ENCODE results near the gene TTC39C.
A peak's percentile ranks its signal among the peaks of the same experiment; 100 is the strongest.

TTC39C gene

DNA sequence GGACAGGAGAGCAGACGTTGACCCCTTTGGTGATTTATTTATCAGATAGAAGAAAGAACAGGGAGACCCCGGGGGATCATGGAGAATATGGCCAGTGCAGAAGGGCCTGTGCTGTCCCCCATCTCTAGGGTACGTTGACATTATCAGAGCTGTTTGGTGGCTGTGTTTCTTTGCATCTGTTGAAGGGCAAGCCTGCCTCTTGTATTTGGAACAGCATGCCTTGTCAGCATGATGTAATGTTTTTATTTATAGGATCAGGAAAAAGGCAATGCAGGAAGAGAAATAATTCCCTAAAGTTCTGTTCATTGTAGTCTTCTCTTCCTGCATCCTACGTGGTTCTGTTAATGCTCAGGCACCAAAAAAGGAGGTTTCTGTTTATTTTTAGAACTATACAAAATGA is 74.5 kb downstream of the TTC39C start:
- DNase-seq (ENCODE audit: low spot score), result no peak

- no peak for DNase-seq (ENCODE audit: low spot score)
Measured at GRCh38 chr18:24089515-24090337, 75.2 kb downstream of the TTC39C start.

- DNase-seq (ENCODE audit: low spot score), result no peak
Measured at GRCh38 chr18:24090876-24091275, 76.3 kb downstream of the TTC39C start.

GRCh38 chr18:24094561-24094960 is 80.0 kb downstream of the TTC39C start:
- DNase-seq (ENCODE audit: low spot score), result peak; percentile 9

DNA sequence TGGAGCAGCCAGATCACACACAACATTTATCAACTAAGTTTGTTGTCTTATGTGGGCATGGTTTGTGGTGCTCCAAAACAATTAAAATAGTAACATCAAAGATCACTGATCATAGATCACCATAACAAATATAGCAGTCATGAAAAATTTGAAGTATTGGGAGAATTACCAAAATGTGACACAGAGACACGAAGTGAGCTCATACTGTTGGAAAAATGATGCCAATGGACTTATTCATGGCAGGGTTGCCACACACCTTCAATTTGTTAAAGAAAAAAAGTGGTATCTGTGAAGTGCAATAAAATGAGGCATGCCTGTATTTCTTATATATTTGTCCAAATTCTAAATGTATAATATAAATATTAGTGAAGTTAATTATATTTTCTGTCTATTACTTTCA is 81.4 kb downstream of the TTC39C start:
- DNase-seq (ENCODE audit: low spot score), result no peak

DNA sequence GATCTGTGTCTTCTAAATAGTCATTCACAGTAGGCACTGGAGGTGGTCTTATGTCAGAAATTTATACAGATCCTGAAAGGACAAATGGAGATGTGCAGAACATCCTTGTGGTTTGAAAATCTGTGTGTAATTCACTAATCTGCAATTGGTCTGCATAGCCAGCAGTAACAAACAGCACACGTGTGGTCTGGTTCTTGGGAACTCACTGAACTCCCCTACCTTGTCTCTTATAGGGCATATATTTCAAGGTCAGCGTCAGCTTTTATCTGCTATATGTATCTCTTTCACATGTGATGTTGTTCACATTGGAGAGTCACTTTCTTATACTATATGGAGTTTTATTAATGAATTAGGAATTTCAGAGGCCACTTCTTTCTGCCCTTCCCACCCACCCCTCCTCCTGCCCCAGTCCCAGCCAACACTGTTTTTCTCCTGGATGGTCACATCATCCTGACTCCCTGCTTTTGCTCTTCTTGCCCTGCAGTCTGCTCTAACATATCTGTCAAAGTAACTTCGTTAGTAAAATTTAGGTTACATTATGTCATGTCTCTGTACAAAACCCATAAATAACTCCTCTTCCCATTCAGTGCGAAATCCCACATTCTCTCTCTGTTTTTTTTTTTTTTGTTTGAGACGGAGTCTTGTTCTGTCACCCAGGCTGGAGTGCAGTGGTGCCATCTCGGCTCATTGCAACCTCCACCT is 88.9 kb downstream of the TTC39C start:
- no peak for DNase-seq (ENCODE audit: low spot score)

GRCh38 chr18:24104486-24104885 is 89.9 kb downstream of the TTC39C start:
- no peak for DNase-seq (ENCODE audit: low spot score)

DNA sequence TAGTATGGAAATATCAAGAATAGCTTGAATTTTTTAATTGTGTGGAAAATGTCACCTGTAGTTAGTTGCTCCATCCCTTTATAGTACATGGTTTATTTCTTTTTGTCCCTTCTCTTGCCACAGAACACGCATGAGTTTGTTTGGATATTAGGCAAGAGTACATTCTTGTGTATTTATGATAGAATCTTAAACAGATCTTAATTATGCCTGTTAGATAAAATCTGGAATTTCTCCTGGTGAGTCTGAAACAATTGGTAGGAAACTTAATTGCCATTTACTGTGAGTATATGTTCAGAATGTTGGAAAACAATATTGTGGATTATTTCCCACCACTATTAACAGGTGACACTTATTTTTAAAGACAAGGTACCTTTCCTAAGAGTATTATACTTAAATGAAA is 94.1 kb downstream of the TTC39C start:
- no peak for DNase-seq (ENCODE audit: low spot score)

DNA sequence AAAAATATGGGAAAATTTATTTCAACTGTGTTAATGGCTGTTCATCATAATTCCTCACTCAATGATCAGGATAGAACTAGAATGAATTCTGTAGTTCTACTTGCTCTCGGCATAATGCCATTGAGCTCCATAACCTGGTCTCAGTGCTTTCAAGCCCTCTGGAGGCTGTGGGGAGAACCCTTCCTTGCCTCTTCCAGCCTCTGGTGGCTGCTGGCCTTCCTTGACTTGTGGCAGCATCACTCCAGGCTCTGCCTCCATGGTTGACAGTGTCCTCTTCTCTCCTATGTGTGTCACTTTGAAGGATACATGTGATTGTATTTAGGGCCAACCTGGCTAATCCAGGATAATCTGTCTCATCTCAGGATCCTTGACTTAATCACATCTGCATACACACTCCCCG is 97.4 kb downstream of the TTC39C start:
- no peak for DNase-seq (ENCODE audit: low spot score)

- DNase-seq (ENCODE audit: low spot score), result no peak
Measured at GRCh38 chr18:24112464-24112863, 97.9 kb downstream of the TTC39C start.

DNA sequence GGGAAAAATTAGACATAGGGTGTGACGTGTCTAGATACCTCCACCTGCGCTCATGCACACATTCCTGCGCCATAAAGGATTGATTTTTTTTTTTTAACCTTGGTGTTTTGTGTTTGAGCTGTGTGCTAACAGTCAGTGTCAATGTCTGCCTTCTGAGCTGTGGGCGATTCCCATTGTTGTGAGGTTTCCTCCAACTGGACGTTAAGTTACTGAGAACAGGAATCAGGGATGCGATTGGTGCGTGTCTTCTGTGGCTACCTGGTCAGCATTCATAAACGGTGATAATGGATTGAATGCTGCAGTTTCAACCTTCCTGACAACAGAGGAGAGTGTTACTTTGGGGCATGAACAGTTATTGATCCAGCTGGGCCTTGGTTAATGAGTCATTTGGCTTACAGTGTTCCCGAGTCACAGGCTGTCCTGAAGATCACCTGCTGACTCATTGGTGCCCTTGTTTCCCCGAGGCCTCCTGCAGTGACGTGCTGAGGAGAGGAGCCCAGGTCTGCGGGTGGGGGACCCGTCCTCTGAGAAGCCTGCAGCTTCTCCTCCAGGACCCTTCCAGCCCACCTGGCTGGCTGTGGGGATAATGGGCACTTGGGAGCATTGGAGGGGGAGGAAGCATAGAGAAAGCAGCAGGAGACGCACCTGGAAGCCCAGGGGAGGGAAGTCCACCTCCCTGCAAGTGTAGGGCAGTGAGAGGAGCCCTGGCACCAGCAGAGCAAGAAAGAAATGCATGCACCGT is 98.5 kb downstream of the TTC39C start:
- DNase-seq (ENCODE audit: low spot score), result no peak

DNA sequence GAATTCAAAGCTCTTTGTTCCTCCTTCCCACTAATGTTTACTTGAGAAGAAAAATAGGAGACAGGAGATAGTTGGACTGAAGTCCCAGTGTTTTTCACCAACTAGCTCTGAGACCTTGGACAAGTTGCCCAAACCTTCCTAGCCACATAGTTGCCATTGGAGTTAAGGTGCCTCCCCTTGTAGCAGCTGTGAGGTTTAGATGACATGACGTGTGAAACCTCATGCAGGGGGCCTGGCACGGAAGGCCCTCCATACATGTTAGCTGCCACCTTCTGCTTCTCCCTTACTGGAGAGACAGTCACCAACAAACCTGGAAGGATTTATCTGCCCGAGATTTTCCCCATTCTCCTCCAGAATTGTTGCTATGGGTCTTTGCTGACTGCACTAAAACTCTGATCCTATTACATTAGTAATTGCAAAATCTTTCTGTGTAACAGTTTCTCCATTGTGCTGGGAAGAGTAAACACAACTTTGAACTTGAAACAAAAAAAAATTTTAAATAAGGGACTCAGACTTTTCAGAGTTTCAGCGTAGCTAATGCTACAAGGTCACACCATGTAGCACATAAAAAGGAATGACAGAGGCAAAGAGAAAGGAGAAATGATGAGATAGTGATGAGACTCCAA is 100.5 kb downstream of the TTC39C start:
- no peak for DNase-seq (ENCODE audit: low spot score)

DNA sequence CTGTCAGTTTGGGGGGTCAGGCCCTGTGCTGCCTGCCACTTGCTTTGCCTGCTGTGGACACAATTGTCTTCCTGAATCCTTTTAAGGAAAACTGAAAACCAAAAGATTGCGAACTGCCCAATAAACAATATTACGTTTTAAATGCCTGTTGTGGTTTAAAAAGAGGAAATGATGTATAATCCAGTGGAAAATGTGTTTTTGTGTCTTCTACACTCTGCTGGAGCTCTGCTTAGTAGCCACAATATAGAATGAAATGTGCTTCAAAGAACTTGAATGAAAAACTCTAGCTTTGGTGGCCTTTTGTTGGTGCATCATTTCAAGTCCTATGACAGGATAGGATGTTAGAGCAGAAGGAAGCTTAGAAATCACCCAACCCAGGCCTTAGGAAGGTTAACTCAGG is 101.1 kb downstream of the TTC39C start:
- DNase-seq (ENCODE audit: low spot score), result peak; percentile 11

DNA sequence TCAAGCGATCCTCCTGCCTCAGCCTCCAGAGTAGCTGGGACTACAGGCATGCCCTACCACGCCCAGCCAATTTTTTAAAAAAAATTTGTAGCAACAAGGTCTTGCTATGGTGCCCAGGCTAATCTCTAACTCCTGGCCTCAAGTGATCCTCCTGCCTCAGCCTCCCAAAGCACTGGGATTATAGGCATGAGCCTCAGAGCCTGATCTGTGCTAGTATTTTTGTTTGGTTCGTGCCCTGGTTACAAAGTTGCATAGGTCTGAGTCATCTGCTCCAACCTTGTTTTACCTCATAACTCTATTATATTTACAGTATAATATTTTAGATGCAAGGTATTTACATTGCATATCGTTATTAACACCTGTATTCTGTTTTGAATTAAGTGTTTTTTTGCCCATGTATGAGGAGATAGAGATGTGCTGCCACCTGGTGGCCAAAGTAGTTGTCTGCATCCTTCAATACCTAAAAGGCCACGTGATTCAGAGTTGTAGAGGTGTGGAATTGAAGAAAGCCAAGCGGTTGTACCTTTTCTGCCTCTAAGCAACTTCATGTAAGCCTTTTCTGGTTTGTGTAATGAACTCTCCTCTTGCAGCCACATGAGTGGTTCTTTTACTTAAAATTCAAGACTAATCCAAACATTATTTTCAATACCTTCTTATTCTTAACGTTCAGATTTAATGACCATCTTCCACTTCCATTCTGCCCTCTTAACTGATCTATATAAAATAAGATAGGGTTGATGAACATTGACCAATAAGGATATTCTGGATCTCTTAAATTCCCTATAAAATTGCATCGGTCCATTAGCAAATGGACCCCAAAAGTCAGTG is 104.4 kb downstream of the TTC39C start:
- peak; percentile 87 for DNase-seq (ENCODE audit: low spot score)

DNA sequence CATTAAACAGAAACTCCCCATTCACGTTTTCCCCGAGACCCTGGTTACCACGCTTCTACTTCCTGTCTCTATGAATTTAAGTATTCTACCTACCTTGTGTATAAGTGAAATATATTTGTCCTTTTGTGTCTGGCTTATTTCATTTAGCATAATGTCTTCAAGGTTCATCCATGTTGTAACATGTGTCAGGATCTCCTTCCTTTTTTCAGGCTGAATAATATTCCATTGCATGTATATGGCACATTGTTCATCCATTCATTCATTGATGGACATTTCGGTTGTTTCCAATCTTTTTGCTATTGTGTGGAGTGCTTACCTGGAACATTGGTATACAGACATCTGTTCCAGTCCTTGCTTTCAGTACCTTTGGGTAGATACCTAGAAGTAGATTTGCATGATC is 106.1 kb downstream of the TTC39C start:
- no peak for DNase-seq (ENCODE audit: low spot score)

- DNase-seq (ENCODE audit: low spot score), result no peak
Measured at GRCh38 chr18:24121625-24122024, 107.1 kb downstream of the TTC39C start.

DNA sequence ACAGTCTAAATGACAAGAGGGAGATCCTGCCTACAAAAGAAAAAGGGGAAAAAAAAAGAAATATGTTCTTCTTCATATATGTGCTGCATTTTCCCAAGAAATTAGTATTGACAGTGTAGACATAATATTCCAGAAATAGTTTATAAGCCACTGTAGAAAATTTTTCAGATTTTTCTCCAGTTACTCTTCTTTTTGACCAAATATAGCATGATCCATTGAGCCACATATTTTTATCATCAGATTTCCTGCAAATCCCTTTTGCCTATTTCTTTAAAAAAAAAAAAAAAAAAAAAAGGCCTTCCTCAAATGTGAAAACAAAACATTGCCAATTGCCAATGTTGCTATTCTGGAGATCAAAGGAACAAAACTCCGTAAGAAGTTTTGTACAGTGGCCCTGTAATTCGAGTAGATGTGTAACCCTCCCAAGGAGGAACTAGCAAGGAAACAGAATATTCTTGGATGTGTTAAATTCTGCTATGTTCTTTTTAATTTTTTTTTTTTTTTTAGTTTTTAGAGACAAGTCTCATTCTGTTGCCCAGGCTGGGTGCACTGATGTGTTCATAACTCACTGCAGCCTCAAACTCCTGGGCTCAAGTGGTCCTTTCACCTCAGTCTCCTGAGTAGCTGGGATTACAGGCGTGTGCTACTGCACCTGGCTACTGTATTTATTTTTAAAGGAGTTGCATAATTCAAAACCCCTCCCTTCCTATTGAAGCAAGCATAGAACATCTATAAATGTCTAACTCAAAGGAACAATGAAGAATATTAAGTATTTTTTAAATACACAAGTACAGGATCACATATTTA is 111.8 kb downstream of the TTC39C start:
- no peak for DNase-seq (ENCODE audit: low spot score)

DNA sequence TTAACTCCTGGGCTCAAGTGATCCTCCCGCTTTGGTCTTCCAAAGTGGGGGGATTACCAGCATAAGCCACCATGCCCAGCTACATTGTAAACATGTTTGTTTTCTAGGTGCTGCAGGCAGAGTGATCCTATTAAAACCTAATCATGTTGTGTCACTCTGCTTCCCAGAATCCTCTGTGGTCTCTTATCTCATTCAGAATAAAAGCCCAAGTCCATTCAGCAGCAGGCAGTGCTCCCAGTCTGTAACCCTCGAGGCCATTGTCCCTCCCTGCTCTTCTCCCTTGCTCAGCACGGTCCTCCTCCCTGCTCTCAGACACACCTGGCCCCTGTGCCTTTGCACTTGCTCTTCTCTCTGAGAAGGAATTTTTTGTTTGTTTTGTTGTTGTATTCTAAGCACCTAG is 113.2 kb downstream of the TTC39C start:
- no peak for DNase-seq (ENCODE audit: low spot score)

DNA sequence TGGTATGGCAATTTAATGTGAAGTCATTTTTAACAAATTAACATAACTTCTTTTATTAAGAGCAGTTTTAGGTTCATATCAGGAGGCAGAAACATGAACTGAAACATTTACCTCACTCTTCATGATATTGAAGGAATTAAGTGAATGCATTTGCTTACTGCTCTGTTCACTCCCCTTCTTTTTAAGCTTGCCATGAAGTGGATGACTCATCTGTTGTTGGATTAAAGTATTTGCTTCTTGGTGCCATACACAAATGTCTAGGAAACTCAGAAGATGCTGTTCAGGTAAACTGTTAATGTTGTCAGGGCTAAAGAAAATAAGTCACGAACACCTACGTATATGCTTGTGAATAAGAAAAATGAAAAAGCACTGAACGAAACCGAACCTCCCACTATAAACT is 114.1 kb downstream of the TTC39C start:
- no peak for DNase-seq (ENCODE audit: low spot score)

- DNase-seq (ENCODE audit: low spot score), result no peak
Measured at GRCh38 chr18:24130494-24130893, 115.9 kb downstream of the TTC39C start.

DNA sequence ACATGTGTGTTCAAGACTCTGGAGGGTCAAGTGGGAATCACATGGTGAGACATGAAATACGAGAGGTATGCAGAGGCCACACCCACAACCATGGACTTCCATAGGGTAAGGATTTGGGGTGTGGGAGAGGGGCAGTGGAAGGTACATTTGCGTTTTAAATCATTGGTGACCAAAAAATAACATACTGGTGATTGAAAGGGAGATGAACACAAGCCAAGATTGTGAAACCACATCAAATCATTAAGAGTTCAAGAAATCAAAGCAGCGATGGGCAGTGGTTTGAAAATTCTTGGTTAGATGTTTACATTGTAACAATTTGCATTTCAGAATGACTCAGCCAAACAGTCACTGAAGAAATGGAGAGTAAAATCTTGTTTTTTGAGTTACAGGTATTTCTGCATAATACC is 122.4 kb downstream of the TTC39C start:
- no peak for DNase-seq (ENCODE audit: low spot score)

Data from NAMALWA (cell line).